Activated B cell treated with CpG ODN at 0.5 μM for 24 hours (primary cell): ENCODE data around the gene SHANK1. TPM values are rescaled to one million over a fixed set of nuclear protein-coding genes. Genes with fewer than 3 reads are reported as not detected.

ENCODE experiments used
- ATAC-seq: fragments of 200-7000 bp; cut with Tn5 transposase; one replicate; pipeline ENCODE4 v1.10.0; 2021; ENCODE audit warnings: low read depth, mild to moderate bottlenecking, moderate library complexity
- CTCF ChIA-PET: fragments of 350-600 bp; sonication (Branson Sonifier 250); formaldehyde crosslinking; loops from one replicate; lab custom pipeline; 2021; ENCODE audit warnings: antibody characterized with exemption; lab: Charles Lee
- POLR2A ChIA-PET: fragments of 350-600 bp; sonication (Branson Sonifier 250); formaldehyde crosslinking; loops from one replicate; lab custom pipeline; 2021; ENCODE audit warnings: antibody characterized with exemption; lab: Charles Lee
- DNase-seq: peaks from one replicate; pipeline ENCODE4 v3.0.0; 2022
- H3K27ac Mint-ChIP-seq: one replicate; pipeline ENCODE4 v1.8.0; 2020; ENCODE audit warnings: mixed read lengths
- H3K27me3 Mint-ChIP-seq: one replicate; pipeline ENCODE4 v1.8.0; 2021; ENCODE audit warnings: mixed read lengths
- H3K36me3 Mint-ChIP-seq: one replicate; pipeline ENCODE4 v1.8.0; 2021; ENCODE audit warnings: low read depth, mixed read lengths
- H3K4me1 Mint-ChIP-seq: one replicate; pipeline ENCODE4 v1.8.0; 2021; ENCODE audit warnings: mixed read lengths
- H3K4me3 Mint-ChIP-seq: one replicate; pipeline ENCODE4 v1.8.0; 2020; ENCODE audit warnings: mild to moderate bottlenecking, mixed read lengths
- H3K9me3 Mint-ChIP-seq: one replicate; pipeline ENCODE4 v1.8.0; 2020; ENCODE audit warnings: mixed read lengths
- intact Hi-C: fragments of 100-400 bp; cut with micrococcal nuclease; formaldehyde crosslinking; loops from one replicate; pipeline ENCODE4 v1.15.1; 2024
- total RNA-seq: library from RNA; stranded (reverse); gene quantifications from 2 replicates; pipeline ENCODE4 v1.2.3, GENCODE V29; 2022
- TF ChIP-seq, protein P1 (sequence below): fragments of 200-600 bp; IDR thresholded peaks from one replicate; pipeline ENCODE4 v1.8.0; 2022; ENCODE audit warnings: antibody characterized with exemption, mild to moderate bottlenecking

The SHANK1 gene
- total RNA-seq, 1 donor from 2014 or later = not detected

DNA sequence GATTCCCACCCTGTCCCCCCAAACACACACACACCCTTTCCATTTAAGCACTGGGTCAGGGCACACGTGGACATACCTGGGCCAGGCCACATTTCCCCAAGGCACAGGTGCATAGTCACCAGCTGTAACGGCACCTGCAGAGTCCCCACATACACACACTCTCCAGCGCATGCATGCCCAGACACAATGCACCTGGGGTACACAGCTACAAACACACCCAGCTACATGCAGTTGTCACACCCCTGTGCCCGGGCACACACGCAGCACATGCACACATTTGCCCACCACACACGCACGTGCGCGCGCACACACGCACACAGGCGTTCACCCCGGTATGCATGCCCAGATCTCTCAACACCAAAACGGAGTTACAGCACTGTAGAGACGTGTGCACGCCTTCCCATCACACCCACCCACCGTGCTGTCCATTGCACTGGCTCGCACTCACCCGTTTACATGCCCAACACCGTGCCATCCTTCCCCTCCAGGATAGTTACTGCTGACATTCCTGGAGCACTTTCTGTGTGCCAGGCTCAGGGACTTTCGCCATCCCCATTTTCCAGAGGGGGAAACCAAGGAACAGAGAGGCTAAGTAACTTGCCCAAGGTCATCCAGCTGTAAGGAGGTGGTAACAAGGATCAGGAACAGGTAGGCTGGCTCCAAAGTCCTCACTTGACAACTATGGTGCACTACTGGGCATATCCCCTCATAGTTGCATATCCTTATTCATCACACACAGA, 749 bp upstream of the SHANK1 start:
- ChIA-PET POLR2A (no interaction called here), CTCF (no interaction called here)
- ATAC-seq (no peak), DNase-seq (no peak)
- Mint-ChIP-seq H3K27me3 (peaks cover 59% of the 10 kb centered on the region), H3K27ac (no peak overlapping the region), H3K36me3 (no peaks in the 10 kb centered on the region), H3K4me1 (peaks cover 36% of the 10 kb centered on the region), H3K9me3 (no peaks in the 10 kb centered on the region), H3K4me3 (peak overlapping the region; percentile 9)
- TF ChIP-seq, protein P1, sequence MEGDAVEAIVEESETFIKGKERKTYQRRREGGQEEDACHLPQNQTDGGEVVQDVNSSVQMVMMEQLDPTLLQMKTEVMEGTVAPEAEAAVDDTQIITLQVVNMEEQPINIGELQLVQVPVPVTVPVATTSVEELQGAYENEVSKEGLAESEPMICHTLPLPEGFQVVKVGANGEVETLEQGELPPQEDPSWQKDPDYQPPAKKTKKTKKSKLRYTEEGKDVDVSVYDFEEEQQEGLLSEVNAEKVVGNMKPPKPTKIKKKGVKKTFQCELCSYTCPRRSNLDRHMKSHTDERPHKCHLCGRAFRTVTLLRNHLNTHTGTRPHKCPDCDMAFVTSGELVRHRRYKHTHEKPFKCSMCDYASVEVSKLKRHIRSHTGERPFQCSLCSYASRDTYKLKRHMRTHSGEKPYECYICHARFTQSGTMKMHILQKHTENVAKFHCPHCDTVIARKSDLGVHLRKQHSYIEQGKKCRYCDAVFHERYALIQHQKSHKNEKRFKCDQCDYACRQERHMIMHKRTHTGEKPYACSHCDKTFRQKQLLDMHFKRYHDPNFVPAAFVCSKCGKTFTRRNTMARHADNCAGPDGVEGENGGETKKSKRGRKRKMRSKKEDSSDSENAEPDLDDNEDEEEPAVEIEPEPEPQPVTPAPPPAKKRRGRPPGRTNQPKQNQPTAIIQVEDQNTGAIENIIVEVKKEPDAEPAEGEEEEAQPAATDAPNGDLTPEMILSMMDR = no peak
- intact Hi-C loops = loop anchor here (5.0 kb wide), 1 partner anchor 202 kb away; no protein-coding TSS in a partner anchor

DNA sequence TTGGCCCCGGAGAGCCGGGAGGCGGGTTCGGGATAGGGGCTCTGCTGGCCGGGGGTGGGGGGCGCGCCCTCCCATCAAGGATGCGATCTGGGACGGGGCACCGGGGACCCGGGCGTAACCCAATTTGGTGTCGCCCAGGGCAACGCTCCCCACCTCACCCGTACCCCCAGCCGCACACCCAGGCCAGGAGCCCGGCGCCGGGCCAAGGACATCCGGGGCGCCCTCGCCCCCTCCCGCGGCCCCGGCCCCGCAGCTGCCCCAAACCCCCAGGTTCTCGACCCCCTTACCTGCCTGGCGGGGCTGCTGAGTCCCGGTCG, 525 bp downstream of the SHANK1 start:
- TF ChIP-seq, protein P1 = no peak
- Mint-ChIP-seq H3K9me3 (no peaks in the 10 kb centered on the region), H3K27me3 (peaks cover 63% of the 10 kb centered on the region), H3K27ac (no peak overlapping the region), H3K4me1 (peaks cover 28% of the 10 kb centered on the region), H3K4me3 (no peak overlapping the region), H3K36me3 (no peaks in the 10 kb centered on the region)
- ATAC-seq = no peak
- intact Hi-C loops = no loop called here
- CTCF ChIA-PET = no interaction called here
- DNase-seq = no peak
- POLR2A ChIA-PET = no interaction called here

DNA sequence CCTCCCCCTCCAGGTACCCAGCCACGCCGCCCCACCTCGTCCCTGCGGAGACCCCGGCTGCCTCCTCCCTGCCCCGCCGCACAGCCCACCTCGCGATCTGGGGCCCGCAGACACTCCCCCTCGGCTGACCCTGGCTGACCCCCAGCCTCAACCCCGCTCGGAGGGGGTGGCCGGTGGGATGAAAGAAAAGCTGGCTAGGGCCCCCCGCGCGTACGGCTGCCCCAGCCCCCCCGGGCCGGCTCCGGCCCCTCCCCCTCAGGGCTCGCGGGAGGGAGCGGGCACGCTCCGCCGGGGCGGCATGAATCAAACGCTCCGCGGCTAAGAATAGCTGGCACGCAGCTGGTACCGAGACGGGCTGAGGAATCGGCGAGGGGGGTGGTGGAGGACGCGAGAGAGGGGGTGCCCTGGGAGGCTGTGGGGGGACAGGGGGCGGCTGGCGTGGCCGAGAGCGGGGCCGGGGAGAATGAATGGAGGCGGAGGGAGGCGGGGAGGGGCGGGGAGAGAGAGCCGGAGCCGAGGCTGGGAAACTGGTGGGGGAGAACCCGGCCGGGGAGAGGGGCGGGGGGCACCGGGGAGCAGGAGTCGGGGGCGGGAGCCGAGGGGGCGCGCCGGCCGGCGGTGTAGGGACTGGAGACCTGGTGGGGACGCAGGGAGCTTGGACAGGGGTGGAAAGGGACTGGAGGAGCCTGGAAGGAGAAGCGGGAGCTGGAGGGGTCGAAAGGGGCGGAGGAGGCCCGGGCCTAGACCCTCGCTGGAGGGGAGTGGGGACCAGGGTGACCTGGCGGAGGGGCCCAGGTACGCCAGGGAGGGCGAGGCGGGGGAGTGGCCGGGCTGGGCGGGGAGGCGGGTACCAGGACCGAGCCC, 1.1 kb downstream of the SHANK1 start:
- ChIA-PET CTCF (no interaction called here), POLR2A (no interaction called here)
- Mint-ChIP-seq H3K4me1 (peaks cover 25% of the 10 kb centered on the region), H3K9me3 (no peaks in the 10 kb centered on the region), H3K36me3 (no peaks in the 10 kb centered on the region), H3K4me3 (no peak overlapping the region), H3K27ac (no peak overlapping the region), H3K27me3 (peaks cover 61% of the 10 kb centered on the region)
- no peak for ATAC-seq
- intact Hi-C loops = no loop called here
- no peak for DNase-seq
- TF ChIP-seq, protein P1 = no peak

DNA sequence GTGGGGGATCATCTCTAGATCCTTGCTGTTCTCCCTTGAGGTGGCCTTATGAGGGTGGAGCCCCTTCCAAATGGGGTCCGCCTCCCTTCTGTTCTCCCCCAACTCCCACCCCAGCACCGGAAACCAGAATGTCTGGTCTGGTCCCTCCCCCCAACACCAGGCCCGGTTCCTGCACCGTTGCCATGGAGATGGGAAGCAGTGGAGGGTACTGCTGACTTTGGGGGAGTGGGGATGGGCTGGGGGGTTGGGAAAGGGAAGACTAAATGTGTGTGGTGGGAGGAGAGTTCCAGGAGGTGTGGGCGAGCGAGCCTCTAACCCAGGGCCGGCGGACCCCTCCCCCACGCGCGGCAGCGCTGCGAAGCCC, 1.7 kb downstream of the SHANK1 start:
- TF ChIP-seq, protein P1 = no peak
- POLR2A ChIA-PET = no interaction called here
- ATAC-seq = no peak
- intact Hi-C loops = no loop called here
- Mint-ChIP-seq H3K9me3 (no peaks in the 10 kb centered on the region), H3K4me3 (peak overlapping the region; percentile 32), H3K27me3 (peaks cover 63% of the 10 kb centered on the region), H3K4me1 (peaks cover 25% of the 10 kb centered on the region), H3K27ac (no peak overlapping the region), H3K36me3 (no peaks in the 10 kb centered on the region)
- CTCF ChIA-PET = no interaction called here
- no peak for DNase-seq

DNA sequence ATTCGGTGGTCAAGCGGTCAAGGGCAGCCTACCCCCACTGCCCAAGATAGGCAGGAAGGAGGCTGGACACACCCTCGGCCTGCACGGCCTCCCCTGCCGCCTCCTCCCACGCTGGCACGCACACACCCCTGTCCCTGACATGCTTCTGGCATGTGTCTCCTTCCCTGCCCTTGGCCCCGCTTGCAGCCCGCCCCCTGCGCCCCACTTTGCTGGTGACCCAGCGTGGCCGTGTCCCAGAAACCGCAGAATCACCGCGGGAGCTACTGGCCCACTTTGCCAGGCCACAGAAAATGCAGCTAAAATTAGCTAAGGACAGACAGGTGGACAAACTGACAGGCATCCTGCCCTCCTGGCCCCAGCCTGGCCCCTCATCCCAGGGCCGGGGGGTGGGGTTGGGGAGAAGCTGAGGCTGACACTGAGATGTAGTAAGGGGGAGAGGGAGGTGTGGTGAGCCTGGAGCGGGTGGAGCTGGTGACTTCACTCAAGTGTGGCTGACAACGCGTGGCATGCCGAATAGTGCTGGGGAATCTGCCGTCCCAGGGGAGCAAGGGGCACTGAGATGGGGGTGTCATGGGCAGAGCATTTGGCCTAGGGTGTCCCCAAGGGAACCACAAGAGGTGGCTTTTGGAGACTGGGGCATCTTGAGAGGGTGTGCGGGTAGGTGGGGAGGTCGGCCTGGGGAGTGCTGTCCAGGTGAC, 2.4 kb downstream of the SHANK1 start:
- peaks cover 26% of the 10 kb centered on the region for H3K4me1 Mint-ChIP-seq
- no peak overlapping the region for H3K27ac Mint-ChIP-seq
- DNase-seq (no peak), ATAC-seq (peak; percentile 52)
- H3K36me3 Mint-ChIP-seq = no peaks in the 10 kb centered on the region
- intact Hi-C loops = no loop called here
- TF ChIP-seq, protein P1 = no peak
- H3K27me3 Mint-ChIP-seq = peaks cover 61% of the 10 kb centered on the region
- ChIA-PET CTCF (no interaction called here), POLR2A (interaction anchor here (0.6 kb wide), 1 partner anchor 416 kb away, joined by 3 read pairs; no protein-coding TSS in a partner anchor)
- peak overlapping the region; percentile 32 for H3K4me3 Mint-ChIP-seq
- no peaks in the 10 kb centered on the region for H3K9me3 Mint-ChIP-seq
